T-helper 2 cell treated with Interferon-gamma antibody and Interleukin-4, amounts not matched to agents 5 μg/mL and 100 μg/mL, for 36 hours (primary cell): ENCODE results near the gene ELAVL1.

Source experiments
- DNase-seq: peaks from one replicate; pipeline ENCODE4 v3.0.0; 2021; ENCODE audit warnings: low spot score
- H3K27ac Mint-ChIP-seq: one replicate; pipeline ENCODE4 v1.8.0; 2021; ENCODE audit warnings: mild to moderate bottlenecking, mixed read lengths
- H3K27me3 Mint-ChIP-seq: one replicate; pipeline ENCODE4 v1.8.0; 2021; ENCODE audit warnings: low read depth, mixed read lengths
- H3K36me3 Mint-ChIP-seq: one replicate; pipeline ENCODE4 v1.8.0; 2021; ENCODE audit warnings: low read depth, mixed read lengths
- H3K4me1 Mint-ChIP-seq: one replicate; pipeline ENCODE4 v1.8.0; 2021; ENCODE audit warnings: low read depth, mixed read lengths
- H3K4me3 Mint-ChIP-seq: one replicate; pipeline ENCODE4 v1.8.0; 2022; ENCODE audit warnings: mild to moderate bottlenecking, moderate library complexity, mixed read lengths
- H3K9me3 Mint-ChIP-seq: one replicate; pipeline ENCODE4 v1.8.0; 2021; ENCODE audit warnings: mixed read lengths

Gene ELAVL1

DNA sequence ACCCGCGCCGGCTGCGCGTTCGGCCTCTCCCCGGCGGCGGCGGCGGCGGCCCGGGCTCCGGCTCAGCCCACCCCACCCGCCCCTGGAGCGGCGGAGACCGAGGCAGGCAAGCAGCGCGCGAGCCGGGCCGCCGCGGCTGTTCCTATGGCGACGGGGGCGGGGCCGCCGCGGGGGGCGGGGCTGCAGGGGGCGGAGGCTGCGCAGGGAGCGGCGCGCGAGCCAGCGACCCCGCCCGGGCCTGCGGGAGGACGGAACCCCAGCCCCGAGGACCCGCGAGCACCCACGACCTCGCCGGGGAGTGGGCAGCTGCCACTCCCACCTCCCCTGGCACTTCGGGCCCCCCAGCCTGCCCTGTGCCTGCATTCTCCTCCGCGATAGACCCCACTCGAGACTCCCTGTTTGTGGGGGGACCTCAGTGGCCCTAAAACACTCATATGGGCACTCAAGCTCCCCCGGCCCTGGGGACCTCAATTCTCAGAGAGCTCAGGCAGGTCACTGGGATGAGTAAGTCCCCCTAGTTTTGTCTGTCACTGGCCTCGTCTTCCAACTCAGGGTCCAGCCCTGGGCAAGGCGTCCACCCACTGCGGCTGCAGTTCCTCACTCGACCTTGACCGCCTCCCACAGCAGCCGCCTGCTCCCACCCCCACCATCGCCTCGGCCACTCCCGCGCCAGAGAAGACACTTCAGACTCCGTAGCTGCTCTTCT is 79.3 kb downstream of the ELAVL1 start, which contains the start of gene CTXN1:
Gene CTXN1 (minus strand): TSS at position 115 of the 706 bp plus-strand sequence. CDS start 597 bp downstream, outside the sequence.
- peak; percentile 67 for DNase-seq
- Mint-ChIP-seq H3K4me3 (peak within 1 kb of the TSS; percentile 82), H3K9me3 (no peaks in the 10 kb centered on the region), H3K27me3 (no peaks in the 10 kb centered on the region), H3K4me1 (peaks cover 10% of the 10 kb centered on the region), H3K27ac (peak within 1 kb of the TSS; percentile 77), H3K36me3 (peaks cover 8% of the 10 kb centered on the region)

- H3K27me3 Mint-ChIP-seq, result no peaks in the 10 kb centered on the region
- H3K9me3 Mint-ChIP-seq, result no peaks in the 10 kb centered on the region
- peaks cover 8% of the 10 kb centered on the region for H3K36me3 Mint-ChIP-seq
Observed at GRCh38 chr19:7925171-7925851, 80.1 kb downstream of the ELAVL1 start.

DNA sequence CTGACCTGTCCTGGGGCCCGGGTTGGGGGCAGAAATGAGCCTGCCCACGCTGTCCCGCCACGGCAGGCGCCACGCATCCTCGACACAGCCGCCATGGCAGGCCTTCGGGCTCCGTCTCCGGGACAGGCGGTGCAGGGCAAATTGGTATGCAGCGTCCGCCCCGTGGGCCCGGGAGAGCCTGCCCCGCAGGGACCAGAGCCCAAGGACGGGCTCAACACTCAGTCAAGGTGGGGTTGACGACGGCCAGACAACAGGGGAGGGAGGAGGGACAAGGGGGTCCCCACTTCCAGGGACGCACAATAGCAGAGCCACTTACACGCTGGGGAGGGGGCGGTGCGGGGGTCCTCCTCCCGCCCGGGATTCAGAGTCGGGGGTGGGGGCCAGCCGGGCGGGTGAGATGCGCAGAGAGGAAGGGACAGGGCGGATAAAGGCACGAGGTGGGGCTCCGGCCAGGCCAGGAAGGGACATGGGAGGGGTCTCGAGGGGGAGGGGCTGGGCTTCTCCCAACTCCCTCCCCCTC is 80.7 kb downstream of the ELAVL1 start:
- H3K36me3 Mint-ChIP-seq, result peaks cover 9% of the 10 kb centered on the region
- H3K4me1 Mint-ChIP-seq, result peaks cover 15% of the 10 kb centered on the region

More at GRCh38 chr19:7925171-7925851, 80.1 kb downstream of the ELAVL1 start:
- peak; percentile 72 for DNase-seq
- peaks cover 11% of the 10 kb centered on the region for H3K4me1 Mint-ChIP-seq
- peak overlapping the region; percentile 77 for H3K27ac Mint-ChIP-seq
- H3K4me3 Mint-ChIP-seq, result peak overlapping the region; percentile 82

DNA sequence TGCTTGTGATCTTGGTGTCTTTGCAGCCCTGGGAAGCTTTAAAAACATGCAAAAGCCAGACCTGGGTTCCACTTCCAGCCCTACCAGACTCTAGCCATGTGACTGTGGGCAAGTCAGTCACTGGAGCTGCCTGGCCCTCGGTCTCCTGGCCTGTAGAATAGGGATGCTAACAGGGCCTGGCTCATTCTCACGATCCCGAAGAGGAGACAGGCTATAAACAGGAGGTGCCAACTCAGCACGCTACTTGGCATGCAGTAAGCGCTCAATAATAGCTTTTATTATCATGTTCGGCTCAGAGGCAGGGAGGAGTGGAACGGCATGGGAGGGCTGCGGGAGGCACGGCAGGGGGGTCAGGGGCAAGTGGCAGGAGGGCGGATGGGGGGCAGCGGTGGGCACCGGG is 81.2 kb downstream of the ELAVL1 start:
- Mint-ChIP-seq H3K4me3 (peak overlapping the region; percentile 65), H3K27ac (no peak overlapping the region), H3K4me1 (peaks cover 19% of the 10 kb centered on the region), H3K9me3 (no peaks in the 10 kb centered on the region), H3K27me3 (peaks cover 6% of the 10 kb centered on the region), H3K36me3 (peaks cover 12% of the 10 kb centered on the region)
- no peak for DNase-seq

More for the DNA sequence above, 80.7 kb downstream of the ELAVL1 start:
- H3K27me3 Mint-ChIP-seq, result peaks cover 4% of the 10 kb centered on the region
- H3K4me3 Mint-ChIP-seq, result no peak overlapping the region
- DNase-seq, result no peak
- H3K9me3 Mint-ChIP-seq, result no peaks in the 10 kb centered on the region
- H3K27ac Mint-ChIP-seq, result no peak overlapping the region

- DNase-seq, result no peak
- no peak overlapping the region for H3K4me3 Mint-ChIP-seq
- H3K4me1 Mint-ChIP-seq, result peaks cover 19% of the 10 kb centered on the region
- peaks cover 12% of the 10 kb centered on the region for H3K36me3 Mint-ChIP-seq
- H3K27me3 Mint-ChIP-seq, result peaks cover 7% of the 10 kb centered on the region
- no peaks in the 10 kb centered on the region for H3K9me3 Mint-ChIP-seq
- no peak overlapping the region for H3K27ac Mint-ChIP-seq
Observed at GRCh38 chr19:7923295-7924191, 81.9 kb downstream of the ELAVL1 start.

DNA sequence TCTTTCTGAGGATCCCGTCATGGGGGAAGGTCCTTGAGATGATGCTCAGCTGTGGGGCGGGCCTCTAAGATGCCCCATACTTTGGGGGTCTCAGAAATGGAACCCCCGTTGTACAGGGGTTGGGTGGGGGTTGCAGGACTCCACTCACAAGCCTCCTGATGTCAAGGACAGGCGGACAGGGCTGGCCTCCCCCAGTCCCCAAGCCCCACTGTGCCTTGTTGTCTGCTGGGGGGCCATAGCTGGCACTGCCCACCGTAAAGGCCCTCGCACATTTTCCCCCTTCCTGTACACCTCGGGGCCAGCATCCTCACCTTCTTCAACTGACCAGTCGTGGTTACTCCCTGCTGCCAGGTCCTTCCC is 82.6 kb downstream of the ELAVL1 start:
- Mint-ChIP-seq H3K27me3 (peaks cover 14% of the 10 kb centered on the region), H3K9me3 (no peaks in the 10 kb centered on the region), H3K4me1 (peaks cover 19% of the 10 kb centered on the region), H3K27ac (no peak overlapping the region), H3K4me3 (no peak overlapping the region), H3K36me3 (peaks cover 9% of the 10 kb centered on the region)
- DNase-seq, result no peak

- Mint-ChIP-seq H3K9me3 (no peaks in the 10 kb centered on the region), H3K4me1 (peaks cover 19% of the 10 kb centered on the region), H3K4me3 (no peak overlapping the region), H3K36me3 (peaks cover 9% of the 10 kb centered on the region), H3K27ac (no peak overlapping the region), H3K27me3 (peaks cover 16% of the 10 kb centered on the region)
- DNase-seq, result no peak
Observed at GRCh38 chr19:7921967-7922835, 83.2 kb downstream of the ELAVL1 start.

- H3K9me3 Mint-ChIP-seq, result no peaks in the 10 kb centered on the region
- peaks cover 9% of the 10 kb centered on the region for H3K36me3 Mint-ChIP-seq
- DNase-seq, result no peak
- peak overlapping the region; percentile 97 for H3K4me3 Mint-ChIP-seq
- peaks cover 20% of the 10 kb centered on the region for H3K27me3 Mint-ChIP-seq
- H3K27ac Mint-ChIP-seq, result peak overlapping the region; percentile 98
- H3K4me1 Mint-ChIP-seq, result peaks cover 23% of the 10 kb centered on the region
Observed at GRCh38 chr19:7921302-7921966, 84.0 kb downstream of the ELAVL1 start.

DNA sequence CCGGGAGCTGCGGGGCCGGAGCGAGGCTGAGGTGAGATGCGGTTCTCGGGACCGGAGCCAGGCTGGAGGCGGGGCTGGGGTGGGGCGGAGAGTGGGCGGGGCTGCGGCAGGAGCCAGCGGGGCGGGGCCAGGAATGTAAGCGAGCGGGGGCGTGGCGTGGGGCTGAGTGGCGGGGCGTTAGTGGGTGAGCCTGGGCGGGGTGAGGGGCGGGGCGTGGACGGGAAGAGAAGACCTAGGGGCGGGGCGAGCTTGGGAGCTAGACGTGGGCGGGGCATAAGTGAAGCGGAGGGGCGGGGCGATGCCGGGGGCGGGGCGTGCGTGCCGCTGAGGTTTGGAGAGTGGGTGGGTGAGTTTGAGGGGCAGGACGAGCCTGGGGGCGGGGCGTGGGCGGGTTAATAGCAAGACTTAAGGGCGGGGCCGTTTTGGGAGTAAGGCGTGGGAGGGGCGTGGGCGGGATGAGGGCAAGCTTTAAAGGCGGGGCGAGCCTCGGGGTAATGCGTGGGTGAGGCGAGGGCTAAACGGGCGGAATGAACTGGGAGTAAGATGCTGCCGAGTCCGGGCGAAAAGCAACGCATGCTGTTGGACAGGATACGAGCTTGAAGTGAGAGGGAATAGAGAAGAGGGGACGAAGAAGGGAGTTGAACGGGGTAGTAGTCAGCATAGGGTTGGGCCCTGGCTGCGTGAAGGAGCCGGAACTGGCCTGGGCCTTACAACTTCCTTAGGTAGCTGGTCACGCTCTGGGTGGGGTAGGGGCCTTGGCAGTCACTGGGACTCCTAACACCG is 84.7 kb downstream of the ELAVL1 start:
- Mint-ChIP-seq H3K36me3 (peaks cover 9% of the 10 kb centered on the region), H3K4me3 (peak overlapping the region; percentile 97), H3K27me3 (peaks cover 23% of the 10 kb centered on the region), H3K4me1 (peaks cover 23% of the 10 kb centered on the region), H3K27ac (peak overlapping the region; percentile 98), H3K9me3 (no peaks in the 10 kb centered on the region)
- DNase-seq, result peak; percentile 91

- no peaks in the 10 kb centered on the region for H3K9me3 Mint-ChIP-seq
- H3K4me3 Mint-ChIP-seq, result peak within 1 kb of the TSS; percentile 97
- peak; percentile 97 for DNase-seq
- peaks cover 28% of the 10 kb centered on the region for H3K27me3 Mint-ChIP-seq
- peaks cover 22% of the 10 kb centered on the region for H3K4me1 Mint-ChIP-seq
- H3K27ac Mint-ChIP-seq, result peak within 1 kb of the TSS; percentile 98
- H3K36me3 Mint-ChIP-seq, result peaks cover 9% of the 10 kb centered on the region
Observed at GRCh38 chr19:7919610-7920518, 85.6 kb downstream of the ELAVL1 start, which contains the start of gene SNAPC2. Gene SNAPC2, plus strand, starts transcription at chr19:7920338. Its CDS starts 29 bp downstream, at chr19:7920367.
